MM.1S (cell line): ENCODE data around the gene PIK3R6.

Experiments used
- DNase-seq: peaks from one replicate; pipeline ENCODE4 v3.0.0-alpha.2; 2015
- H2AFZ ChIP-seq: fragments of 300-600 bp; sonication (generic); 2 replicates; pipeline ENCODE4 v1.6.0; 2016; ENCODE audit warnings: antibody characterized with exemption, low read length
- H3F3A ChIP-seq: fragments of 300-600 bp; sonication (generic); 2 replicates; pipeline ENCODE4 v1.6.1; 2016; ENCODE audit warnings: mild to moderate bottlenecking, antibody characterized with exemption, low read length, moderate library complexity, mixed read lengths; ENCODE audit not compliant: insufficient read depth
- H3K27ac ChIP-seq: fragments of 300-600 bp; sonication (generic); 2 replicates; pipeline ENCODE4 v1.5.1; 2016; ENCODE audit warnings: mild to moderate bottlenecking, low read length
- H3K27me3 ChIP-seq: fragments of 300-600 bp; sonication (generic); replicated peaks from 2 replicates; pipeline ENCODE4 v1.6.0; 2016; ENCODE audit warnings: low read length; ENCODE audit not compliant: insufficient read depth
- H3K36me3 ChIP-seq: fragments of 300-600 bp; sonication (generic); replicated peaks from 2 replicates; pipeline ENCODE4 v1.6.1; 2016; ENCODE audit warnings: mild to moderate bottlenecking, low read length, mixed read lengths; ENCODE audit not compliant: insufficient read depth
- H3K4me1 ChIP-seq: fragments of 300-600 bp; sonication (generic); 2 replicates; pipeline ENCODE4 v1.6.1; 2016; ENCODE audit warnings: low read length, mixed read lengths
- H3K4me2 ChIP-seq: fragments of 300-600 bp; sonication (generic); 2 replicates; pipeline ENCODE4 v1.6.0; 2016; ENCODE audit warnings: low read depth, low read length
- H3K4me3 ChIP-seq: fragments of 300-600 bp; sonication (generic); 2 replicates; pipeline ENCODE4 v1.5.1; 2016; ENCODE audit warnings: low read length, mixed read lengths
- H3K79me2 ChIP-seq: fragments of 300-600 bp; sonication (generic); 2 replicates; pipeline ENCODE4 v1.6.1; 2016; ENCODE audit warnings: mixed run types, low read length, mixed read lengths
- H3K9ac ChIP-seq: fragments of 300-600 bp; sonication (generic); 2 replicates; pipeline ENCODE4 v1.6.1; 2016; ENCODE audit warnings: low read length, mixed read lengths
- H3K9me2 ChIP-seq: fragments of 300-600 bp; sonication (generic); replicated peaks from 2 replicates; pipeline ENCODE4 v1.6.1; 2016; ENCODE audit warnings: mild to moderate bottlenecking, low read length, mixed read lengths; ENCODE audit not compliant: insufficient read depth
- H3K9me3 ChIP-seq: fragments of 300-600 bp; sonication (generic); replicated peaks from 2 replicates; pipeline ENCODE4 v1.6.1; 2016; ENCODE audit warnings: mild to moderate bottlenecking, low read length, mixed read lengths; ENCODE audit not compliant: insufficient read depth
- H4K20me1 ChIP-seq: fragments of 300-600 bp; sonication (generic); 2 replicates; pipeline ENCODE4 v1.6.1; 2016; ENCODE audit warnings: mild to moderate bottlenecking, low read length, moderate library complexity, mixed read lengths; ENCODE audit not compliant: insufficient read depth
- EZH2 ChIP-seq: fragments of 300-600 bp; sonication (generic); optimal IDR thresholded peaks from 2 replicates; pipeline ENCODE3; 2017; ENCODE audit warnings: low read depth, mild to moderate bottlenecking, antibody characterized with exemption, low read length, mixed read lengths
- EZH2phosphoT487 ChIP-seq: fragments of 300-600 bp; sonication (generic); IDR thresholded peaks from 2 replicates; pipeline ENCODE4 v1.6.1; 2018; ENCODE audit warnings: antibody characterized with exemption, low read length
- TF ChIP-seq, protein P1 (sequence below): fragments of 300-600 bp; sonication (generic); IDR thresholded peaks from 2 replicates; pipeline ENCODE4 v1.5.1; 2016; ENCODE audit warnings: antibody characterized with exemption, low read length, mixed read lengths

Gene PIK3R6

DNA sequence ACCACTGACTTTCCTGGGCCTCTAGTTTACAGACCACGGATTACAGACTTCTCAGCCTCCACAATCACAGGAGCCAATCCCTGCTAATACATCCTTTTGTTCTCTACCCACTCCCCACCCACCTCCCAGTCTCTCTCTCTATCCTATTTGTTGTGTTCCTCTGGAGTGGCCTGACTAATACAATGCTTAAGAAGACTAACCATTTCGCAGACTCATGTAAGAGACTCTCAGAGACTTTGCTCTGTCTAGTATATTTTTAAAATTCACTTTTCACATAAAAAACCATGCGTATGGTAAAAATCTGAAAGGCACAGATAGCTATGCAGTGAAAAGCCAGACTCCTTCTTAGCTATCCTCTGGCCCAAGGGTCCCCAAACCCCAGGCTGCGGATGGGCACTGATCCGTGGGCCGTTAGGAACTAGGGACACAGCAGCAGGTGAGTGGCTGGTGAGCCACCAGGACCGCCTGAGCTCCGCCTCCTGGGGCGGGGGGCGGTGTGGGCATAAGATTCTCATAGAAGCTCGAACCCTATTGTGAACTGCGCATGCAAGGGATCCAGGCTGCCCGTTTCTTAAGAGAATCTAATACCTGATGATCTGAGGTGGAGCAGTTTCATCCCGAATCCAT, 7.6 kb downstream of the PIK3R6 start:
- Histone ChIP-seq H2AFZ (no peak overlapping the region), H3K4me1 (peaks cover 7% of the 10 kb centered on the region; the same call in 1 of the 2 replicates), H3K4me3 (no peak overlapping the region), H3K36me3 (no peaks in the 10 kb centered on the region), H3F3A (no peaks in the 10 kb centered on the region), H4K20me1 (no peaks in the 10 kb centered on the region), H3K27me3 (no peaks in the 10 kb centered on the region), H3K79me2 (no peaks in the 10 kb centered on the region), H3K9me2 (no peaks in the 10 kb centered on the region), H3K9ac (no peak overlapping the region), H3K4me2 (no peak overlapping the region), H3K9me3 (no peaks in the 10 kb centered on the region), H3K27ac (no peak overlapping the region)
- DNase-seq = no peak
- TF ChIP-seq EZH2phosphoT487 (no peak), EZH2 (no peak)
- TF ChIP-seq, protein P1, sequence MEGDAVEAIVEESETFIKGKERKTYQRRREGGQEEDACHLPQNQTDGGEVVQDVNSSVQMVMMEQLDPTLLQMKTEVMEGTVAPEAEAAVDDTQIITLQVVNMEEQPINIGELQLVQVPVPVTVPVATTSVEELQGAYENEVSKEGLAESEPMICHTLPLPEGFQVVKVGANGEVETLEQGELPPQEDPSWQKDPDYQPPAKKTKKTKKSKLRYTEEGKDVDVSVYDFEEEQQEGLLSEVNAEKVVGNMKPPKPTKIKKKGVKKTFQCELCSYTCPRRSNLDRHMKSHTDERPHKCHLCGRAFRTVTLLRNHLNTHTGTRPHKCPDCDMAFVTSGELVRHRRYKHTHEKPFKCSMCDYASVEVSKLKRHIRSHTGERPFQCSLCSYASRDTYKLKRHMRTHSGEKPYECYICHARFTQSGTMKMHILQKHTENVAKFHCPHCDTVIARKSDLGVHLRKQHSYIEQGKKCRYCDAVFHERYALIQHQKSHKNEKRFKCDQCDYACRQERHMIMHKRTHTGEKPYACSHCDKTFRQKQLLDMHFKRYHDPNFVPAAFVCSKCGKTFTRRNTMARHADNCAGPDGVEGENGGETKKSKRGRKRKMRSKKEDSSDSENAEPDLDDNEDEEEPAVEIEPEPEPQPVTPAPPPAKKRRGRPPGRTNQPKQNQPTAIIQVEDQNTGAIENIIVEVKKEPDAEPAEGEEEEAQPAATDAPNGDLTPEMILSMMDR = no peak

DNA sequence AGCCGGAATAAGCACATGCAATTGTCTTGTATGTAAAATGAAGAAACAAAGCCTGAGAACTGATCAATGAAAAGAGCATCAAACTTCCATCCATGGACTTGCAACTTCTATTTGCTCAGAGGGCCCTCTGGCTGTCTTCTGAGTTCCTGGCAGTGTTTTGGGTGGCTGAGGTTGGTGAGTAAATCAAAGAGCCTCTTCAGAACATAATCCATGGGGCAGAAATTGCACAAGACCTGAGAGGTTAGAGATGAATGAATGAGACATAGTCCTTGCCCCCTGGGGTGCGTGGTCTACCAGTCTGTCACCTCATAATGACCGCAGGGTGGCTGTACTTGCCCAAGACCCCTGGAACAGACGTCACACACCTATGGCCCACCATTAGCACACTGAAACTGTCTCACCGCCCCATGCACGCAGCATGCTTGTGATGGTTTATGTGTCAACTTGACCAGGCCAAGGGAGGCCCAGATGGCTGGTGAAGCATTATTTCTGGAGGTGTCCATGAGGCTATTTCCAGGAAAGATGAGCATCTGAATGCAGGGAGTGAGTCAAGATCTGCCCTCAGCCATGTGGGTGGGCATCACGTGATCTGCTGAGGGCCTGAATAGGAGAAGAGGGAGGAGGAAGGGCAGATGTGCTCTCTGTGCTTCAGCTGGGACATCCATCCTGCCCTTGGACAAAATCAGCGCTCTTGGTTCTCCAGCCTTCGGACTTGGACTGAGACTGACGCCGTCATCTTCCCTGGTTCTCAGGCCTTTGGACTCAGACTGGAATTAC, 8.3 kb downstream of the PIK3R6 start:
- H2AFZ ChIP-seq = no peak overlapping the region
- H3K36me3 ChIP-seq = no peaks in the 10 kb centered on the region
- H3K4me2 ChIP-seq = no peak overlapping the region
- H3K27ac ChIP-seq = no peak overlapping the region
- no peak overlapping the region for H3K9ac ChIP-seq
- peaks cover 7% of the 10 kb centered on the region; the same call in 1 of the 2 replicates for H3K4me1 ChIP-seq
- H3F3A ChIP-seq = no peaks in the 10 kb centered on the region
- no peak for DNase-seq
- H3K79me2 ChIP-seq = no peaks in the 10 kb centered on the region
- H3K9me3 ChIP-seq = no peaks in the 10 kb centered on the region
- H3K9me2 ChIP-seq = no peaks in the 10 kb centered on the region
- no peak for TF ChIP-seq EZH2
- TF ChIP-seq, protein P1 = no peak
- no peak for TF ChIP-seq EZH2phosphoT487
- H4K20me1 ChIP-seq = no peaks in the 10 kb centered on the region
- H3K4me3 ChIP-seq = no peak overlapping the region
- no peaks in the 10 kb centered on the region for H3K27me3 ChIP-seq

GRCh38 chr17:8857919-8858318, 9.6 kb downstream of the PIK3R6 start:
- peaks cover 7% of the 10 kb centered on the region; the same call in 1 of the 2 replicates for H3K4me1 ChIP-seq
- TF ChIP-seq EZH2phosphoT487 (no peak), EZH2 (no peak)
- TF ChIP-seq, protein P1 = no peak
- H3K4me3 ChIP-seq = no peak overlapping the region
- DNase-seq = peak; percentile 56
- no peaks in the 10 kb centered on the region for H3K27me3 ChIP-seq
- H3K36me3 ChIP-seq = no peaks in the 10 kb centered on the region
- no peak overlapping the region for H2AFZ ChIP-seq
- peak overlapping the region; percentile 37; the same call in 1 of the 2 replicates for H3K4me2 ChIP-seq
- H4K20me1 ChIP-seq = no peaks in the 10 kb centered on the region
- H3K79me2 ChIP-seq = no peaks in the 10 kb centered on the region
- no peaks in the 10 kb centered on the region for H3K9me2 ChIP-seq
- H3F3A ChIP-seq = no peaks in the 10 kb centered on the region
- H3K9me3 ChIP-seq = no peaks in the 10 kb centered on the region
- H3K27ac ChIP-seq = no peak overlapping the region
- no peak overlapping the region for H3K9ac ChIP-seq
